SU-DHL-6 (cell line): ENCODE data around the gene UBE2F.
A peak's percentile ranks its signal among the peaks of the same experiment; 100 is the strongest.

Experiments used
- H2AFZ ChIP-seq: fragments of 200-600 bp; sonication (generic); 2 replicates; pipeline ENCODE4 v1.6.1; 2014; ENCODE audit warnings: low read depth, mild to moderate bottlenecking, moderate library complexity, mixed read lengths, antibody characterized with exemption, low read length; ENCODE audit not compliant: severe bottlenecking
- H3F3A ChIP-seq: fragments of 200-600 bp; shearing (Covaris generic); 2 replicates; pipeline ENCODE4 v1.6.0; 2016; ENCODE audit warnings: antibody characterized with exemption, mild to moderate bottlenecking; ENCODE audit not compliant: insufficient read depth
- H3K27ac ChIP-seq: fragments of 200-600 bp; sonication (generic); 2 replicates; pipeline ENCODE4 v1.5.1; 2016; ENCODE audit warnings: low read depth, mild to moderate bottlenecking, low read length, moderate library complexity, mixed read lengths
- H3K27me3 ChIP-seq: fragments of 200-600 bp; sonication (generic), shearing (Covaris generic); 2 replicates; pipeline ENCODE4 v1.6.0; 2014; ENCODE audit warnings: mild to moderate bottlenecking, low read length
- H3K36me3 ChIP-seq: fragments of 200-600 bp; sonication (generic); 2 replicates; pipeline ENCODE4 v1.6.1; 2014; ENCODE audit warnings: mild to moderate bottlenecking, low read length, mixed read lengths
- H3K4me2 ChIP-seq: fragments of 300-600, 200-600 bp; shearing (Covaris generic), sonication (generic); 2 replicates; pipeline ENCODE4 v1.6.0; 2014; ENCODE audit warnings: low read length, low read depth, mild to moderate bottlenecking; ENCODE audit not compliant: poor library complexity, severe bottlenecking
- H3K4me3 ChIP-seq: fragments of 200-600 bp; sonication (generic); 2 replicates; pipeline ENCODE4 v1.5.1; 2014; ENCODE audit warnings: antibody characterized with exemption, low read length, mild to moderate bottlenecking, mixed read lengths; ENCODE audit not compliant: insufficient read depth, poor library complexity, severe bottlenecking
- H3K79me2 ChIP-seq: fragments of 200-600 bp; sonication (generic); 2 replicates; pipeline ENCODE4 v1.6.1; 2014; ENCODE audit warnings: mild to moderate bottlenecking, low read length, moderate library complexity; ENCODE audit not compliant: insufficient read depth
- H3K9ac ChIP-seq: fragments of 200-600 bp; sonication (generic); 2 replicates; pipeline ENCODE4 v1.7.0; 2014; ENCODE audit warnings: mild to moderate bottlenecking, low read length
- H3K9me2 ChIP-seq: fragments of 200-600 bp; sonication (generic); replicated peaks from 2 replicates; pipeline ENCODE4 v1.6.1; 2014; ENCODE audit warnings: low read length; ENCODE audit not compliant: insufficient read depth
- H3K9me3 ChIP-seq: fragments of 200-600 bp; sonication (generic); 2 replicates; pipeline ENCODE4 v1.6.1; 2014; ENCODE audit warnings: low read length, mixed read lengths; ENCODE audit not compliant: insufficient read depth
- H4K20me1 ChIP-seq: fragments of 200-600 bp; sonication (generic); 2 replicates; pipeline ENCODE4 v1.6.1; 2014; ENCODE audit warnings: low read depth, mild to moderate bottlenecking, antibody characterized with exemption, low read length, moderate library complexity, mixed read lengths
- EZH2phosphoT487 ChIP-seq: fragments of 200-600 bp; sonication (generic), shearing (Covaris generic); conservative IDR thresholded peaks from 2 replicates; pipeline ENCODE4 v1.6.1; 2018; ENCODE audit warnings: mild to moderate bottlenecking, antibody characterized with exemption, low read length, moderate library complexity, mixed read lengths
- TF ChIP-seq, protein P1 (sequence below): fragments of 200-600 bp; sonication (generic); IDR thresholded peaks from one replicate; pipeline ENCODE4 v1.5.1; 2017; ENCODE audit warnings: antibody characterized with exemption, mild to moderate bottlenecking, low read length, moderate library complexity; ENCODE audit not compliant: insufficient read depth, poor library complexity, severe bottlenecking

Gene UBE2F

DNA sequence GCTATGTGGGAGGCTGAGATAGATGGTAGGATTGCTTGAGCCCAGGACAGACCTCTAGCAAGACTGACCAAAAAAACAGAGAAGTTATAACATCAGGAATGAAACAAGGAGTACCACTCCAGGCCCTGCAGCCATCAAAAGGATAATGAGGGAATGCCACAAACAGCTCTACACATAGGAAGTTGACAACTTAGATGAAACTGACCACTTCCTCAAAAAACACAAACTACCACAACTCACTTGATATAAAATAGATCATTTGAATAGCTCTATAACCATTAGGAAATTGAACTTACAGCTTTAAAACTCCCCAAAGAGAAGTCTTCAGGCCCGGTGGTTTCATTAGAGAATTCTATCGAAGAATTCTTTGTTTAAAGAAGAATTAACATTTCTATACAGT is 120.4 kb downstream of the UBE2F start:
- no peak overlapping the region for H3K4me2 ChIP-seq
- H3K79me2 ChIP-seq: no peaks in the 10 kb centered on the region
- 0 out of 2 replicates have a peak, but pooled peaks cover 4% of the 10 kb centered on the region for H3F3A ChIP-seq
- no peaks in the 10 kb centered on the region for H3K9me2 ChIP-seq
- H3K27me3 ChIP-seq: no peaks in the 10 kb centered on the region
- no peak overlapping the region for H3K9ac ChIP-seq
- H3K4me3 ChIP-seq: no peak overlapping the region
- no peaks in the 10 kb centered on the region for H3K9me3 ChIP-seq
- H3K27ac ChIP-seq: 0 out of 2 replicates have a peak overlapping the region, but pooled peaks have one; percentile 9
- no peaks in the 10 kb centered on the region for H3K36me3 ChIP-seq
- no peak overlapping the region for H2AFZ ChIP-seq
- TF ChIP-seq, protein P1, sequence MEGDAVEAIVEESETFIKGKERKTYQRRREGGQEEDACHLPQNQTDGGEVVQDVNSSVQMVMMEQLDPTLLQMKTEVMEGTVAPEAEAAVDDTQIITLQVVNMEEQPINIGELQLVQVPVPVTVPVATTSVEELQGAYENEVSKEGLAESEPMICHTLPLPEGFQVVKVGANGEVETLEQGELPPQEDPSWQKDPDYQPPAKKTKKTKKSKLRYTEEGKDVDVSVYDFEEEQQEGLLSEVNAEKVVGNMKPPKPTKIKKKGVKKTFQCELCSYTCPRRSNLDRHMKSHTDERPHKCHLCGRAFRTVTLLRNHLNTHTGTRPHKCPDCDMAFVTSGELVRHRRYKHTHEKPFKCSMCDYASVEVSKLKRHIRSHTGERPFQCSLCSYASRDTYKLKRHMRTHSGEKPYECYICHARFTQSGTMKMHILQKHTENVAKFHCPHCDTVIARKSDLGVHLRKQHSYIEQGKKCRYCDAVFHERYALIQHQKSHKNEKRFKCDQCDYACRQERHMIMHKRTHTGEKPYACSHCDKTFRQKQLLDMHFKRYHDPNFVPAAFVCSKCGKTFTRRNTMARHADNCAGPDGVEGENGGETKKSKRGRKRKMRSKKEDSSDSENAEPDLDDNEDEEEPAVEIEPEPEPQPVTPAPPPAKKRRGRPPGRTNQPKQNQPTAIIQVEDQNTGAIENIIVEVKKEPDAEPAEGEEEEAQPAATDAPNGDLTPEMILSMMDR: no peak
- TF ChIP-seq EZH2phosphoT487: no peak
- H4K20me1 ChIP-seq: no peaks in the 10 kb centered on the region

DNA sequence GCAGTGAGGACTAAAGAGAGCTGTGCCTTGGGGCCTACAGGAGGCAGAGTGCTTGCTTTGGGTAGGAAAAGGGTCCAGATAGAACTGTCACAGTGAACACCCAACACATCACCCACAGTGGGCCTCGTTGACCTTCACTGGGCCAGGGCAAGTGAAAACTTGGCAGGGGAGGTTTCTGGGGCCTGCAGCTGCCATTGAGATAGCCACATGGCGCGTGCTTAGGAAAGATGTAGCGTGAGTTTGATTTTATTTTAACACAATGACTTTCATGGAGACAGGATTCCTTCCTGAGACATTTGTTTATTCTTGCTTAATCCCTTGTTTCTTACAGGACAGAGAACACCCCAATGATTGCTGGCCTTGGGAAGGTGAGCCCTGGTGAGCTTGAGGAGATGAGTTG is 124.1 kb downstream of the UBE2F start:
- no peak overlapping the region for H3K27ac ChIP-seq

DNA sequence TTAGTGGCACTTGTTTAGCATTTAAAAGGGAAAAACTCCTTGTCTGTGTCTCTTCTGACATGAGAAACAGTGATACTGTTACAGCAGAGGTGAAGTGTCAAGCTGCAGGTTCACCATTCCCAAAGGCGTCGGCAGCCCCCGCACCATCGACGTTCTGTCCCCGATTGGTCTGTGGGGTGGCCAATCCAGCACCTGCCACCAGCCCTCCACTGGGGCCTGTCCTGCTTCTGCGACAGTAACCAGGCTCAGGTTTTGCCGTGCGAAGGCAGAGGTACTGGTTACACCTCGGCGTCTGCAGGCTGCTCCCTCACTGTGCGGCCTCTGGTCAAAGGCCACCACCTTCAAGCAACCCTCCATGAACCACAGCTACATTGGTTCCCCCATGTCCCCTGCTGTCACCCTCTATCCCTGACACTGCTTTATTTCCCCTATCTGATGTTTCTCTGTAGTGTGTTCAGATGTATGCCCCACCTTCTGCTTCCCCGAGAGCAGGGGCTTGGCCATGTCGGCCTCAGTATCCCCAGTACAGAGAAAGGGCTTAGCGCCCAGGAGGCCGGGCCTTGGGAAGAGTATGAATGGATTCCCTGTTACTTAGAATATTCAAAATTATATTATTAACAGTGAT is 124.7 kb downstream of the UBE2F start:
- H3F3A ChIP-seq: no peaks in the 10 kb centered on the region

More for the DNA sequence above, 124.1 kb downstream of the UBE2F start:
- no peaks in the 10 kb centered on the region for H3K9me2 ChIP-seq
- H3K27me3 ChIP-seq: no peaks in the 10 kb centered on the region
- H3K36me3 ChIP-seq: no peaks in the 10 kb centered on the region
- no peak overlapping the region for H3K4me2 ChIP-seq
- no peaks in the 10 kb centered on the region for H3K9me3 ChIP-seq
- no peaks in the 10 kb centered on the region for H4K20me1 ChIP-seq
- no peak overlapping the region for H2AFZ ChIP-seq
- H3K79me2 ChIP-seq: no peaks in the 10 kb centered on the region
- 0 out of 2 replicates have a peak, but pooled peaks cover 2% of the 10 kb centered on the region for H3F3A ChIP-seq
- H3K9ac ChIP-seq: no peak overlapping the region
- TF ChIP-seq, protein P1: no peak
- no peak for TF ChIP-seq EZH2phosphoT487
- H3K4me3 ChIP-seq: no peak overlapping the region

More for the DNA sequence above, 124.7 kb downstream of the UBE2F start:
- TF ChIP-seq, protein P1: no peak
- no peak for TF ChIP-seq EZH2phosphoT487
- Histone ChIP-seq H3K9me3 (no peaks in the 10 kb centered on the region), H3K27ac (no peak overlapping the region), H3K9ac (no peak overlapping the region), H3K4me3 (no peak overlapping the region), H3K79me2 (no peaks in the 10 kb centered on the region), H4K20me1 (no peaks in the 10 kb centered on the region), H3K4me2 (no peak overlapping the region), H3K36me3 (no peaks in the 10 kb centered on the region), H3K27me3 (no peaks in the 10 kb centered on the region), H2AFZ (no peak overlapping the region), H3K9me2 (no peaks in the 10 kb centered on the region)
